Caco-2 (cell line): Measurements from ENCODE around the gene MEIOC. TPM values are rescaled to one million over a fixed set of nuclear protein-coding genes. Genes with fewer than 3 reads are reported as not detected.

ENCODE experiments used
- BruUV-seq: library from RNA; stranded (reverse); fragments of 400-500 nt; replicated peaks from 2 replicates; lab custom pipeline; 2021; lab: Mats Ljungman, UMichigan
- CTCF ChIA-PET: fragments of 300-600 bp; sonication (Branson Sonifier 250); formaldehyde crosslinking; loops from one replicate; lab custom pipeline; 2022; ENCODE audit warnings: antibody characterized with exemption; lab: Charles Lee
- POLR2A ChIA-PET: fragments of 300-600 bp; sonication (Branson Sonifier 250); formaldehyde crosslinking; loops from one replicate; lab custom pipeline; 2022; ENCODE audit warnings: antibody characterized with exemption; lab: Charles Lee
- DNase-seq, 2 experiments: peaks; one replicate each; pipeline versions ENCODE4 v3.0.0 to v3.0.0-alpha.2; 2020 to 2022
- H3K27me3 ChIP-seq: replicated peaks from 2 replicates; pipeline ENCODE4 v1.6.0; 2011; ENCODE audit warnings: low read length; ENCODE audit not compliant: control insufficient read depth, insufficient read depth
- H3K36me3 ChIP-seq: 2 replicates; pipeline ENCODE4 v1.5.1; 2011; ENCODE audit warnings: low read length; ENCODE audit not compliant: control insufficient read depth, insufficient read depth
- H3K4me1 ChIP-seq: fragments of 250-450 bp; sonication (Bioruptor Pico); 2 replicates; pipeline ENCODE4 v1.5.1; 2020; ENCODE audit warnings: mild to moderate bottlenecking
- H3K4me3 ChIP-seq: 2 replicates; pipeline ENCODE4 v1.5.1; 2011; ENCODE audit warnings: low read depth, mild to moderate bottlenecking, control low read depth, low read length
- H3K9me3 ChIP-seq: fragments of 250-450 bp; sonication (Bioruptor Pico); 2 replicates; pipeline ENCODE4 v1.5.1; 2020; ENCODE audit warnings: mild to moderate bottlenecking, moderate library complexity
- H3K27ac Mint-ChIP-seq: one replicate; pipeline ENCODE4 v1.8.0; 2022; ENCODE audit warnings: mixed read lengths; ENCODE audit not compliant: unreplicated experiment
- H3K27me3 Mint-ChIP-seq: one replicate; pipeline ENCODE4 v1.8.0; 2022; ENCODE audit warnings: mixed read lengths; ENCODE audit not compliant: insufficient read depth, unreplicated experiment
- H3K36me3 Mint-ChIP-seq: one replicate; pipeline ENCODE4 v1.8.0; 2022; ENCODE audit warnings: mild to moderate bottlenecking, mixed read lengths; ENCODE audit not compliant: insufficient read depth, unreplicated experiment
- H3K4me1 Mint-ChIP-seq: one replicate; pipeline ENCODE4 v1.8.0; 2022; ENCODE audit warnings: low read depth, mixed read lengths; ENCODE audit not compliant: unreplicated experiment
- H3K4me3 Mint-ChIP-seq: one replicate; pipeline ENCODE4 v1.8.0; 2022; ENCODE audit warnings: mild to moderate bottlenecking, moderate library complexity, mixed read lengths; ENCODE audit not compliant: unreplicated experiment
- H3K9me3 Mint-ChIP-seq: one replicate; pipeline ENCODE4 v1.8.0; 2022; ENCODE audit warnings: mixed read lengths; ENCODE audit not compliant: unreplicated experiment
- intact Hi-C: fragments of 100-400 bp; cut with micrococcal nuclease; formaldehyde crosslinking; loops from one replicate; pipeline ENCODE4 v1.10.0; 2022; ENCODE audit not compliant: unreplicated experiment
- total RNA-seq: library from RNA; stranded (reverse); gene quantifications from 2 replicates; pipeline ENCODE4 v1.2.3, GENCODE V29; 2022
- TF ChIP-seq, protein P1 (sequence below), 2 experiments: fragments of 200-600 bp in 1 of 2; IDR thresholded peaks; 1 replicate in 1 of 2; 2 replicates in 1 of 2; pipeline versions ENCODE4 v1.5.1 to v1.8.0; 2011 to 2022; ENCODE audit warnings: antibody characterized with exemption in 1 of 2, control low read depth in 1 of 2, inconsistent platforms in 1 of 2, low read depth in 1 of 2, low read length in 1 of 2, mild to moderate bottlenecking in 1 of 2, moderate library complexity in 1 of 2; ENCODE audit not compliant: insufficient read depth in 1 of 2, severe bottlenecking in 1 of 2, unreplicated experiment in 1 of 2

Gene MEIOC
- total RNA-seq, 1 experiment from 2014 or later, result not detected

DNA sequence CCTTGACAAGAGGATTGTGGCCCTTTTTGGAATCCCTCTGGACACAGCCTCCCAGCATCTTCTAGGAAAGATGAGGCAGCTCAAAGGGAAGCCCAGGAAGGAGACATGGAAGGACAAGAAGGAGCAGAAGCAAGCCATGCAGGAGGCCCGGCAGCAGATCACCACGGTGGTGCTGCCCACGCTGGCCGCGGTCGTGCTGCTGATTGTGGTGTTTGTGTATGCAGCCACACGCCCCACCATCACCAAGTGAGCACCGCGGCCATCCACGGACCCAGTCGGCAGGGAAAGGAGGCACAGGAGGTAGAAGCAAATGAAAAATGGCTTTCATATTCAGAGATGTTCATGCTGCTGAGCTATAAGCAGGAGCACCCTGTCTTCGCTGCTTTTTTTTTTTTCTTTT lies 10.9 kb upstream of the MEIOC start:
- no peaks in the 10 kb centered on the region for H3K36me3 ChIP-seq
- Mint-ChIP-seq H3K27ac (no peak overlapping the region), H3K36me3 (no peaks in the 10 kb centered on the region), H3K27me3 (no peaks in the 10 kb centered on the region), H3K4me1 (no peaks in the 10 kb centered on the region), H3K9me3 (no peaks in the 10 kb centered on the region), H3K4me3 (no peak overlapping the region)
- no TSS peak for BruUV-seq
- CTCF ChIA-PET, result interaction anchor here (0.6 kb wide), 1 partner anchor 38 kb away, joined by 4 read pairs; no protein-coding TSS in a partner anchor
- TF ChIP-seq, protein P1, sequence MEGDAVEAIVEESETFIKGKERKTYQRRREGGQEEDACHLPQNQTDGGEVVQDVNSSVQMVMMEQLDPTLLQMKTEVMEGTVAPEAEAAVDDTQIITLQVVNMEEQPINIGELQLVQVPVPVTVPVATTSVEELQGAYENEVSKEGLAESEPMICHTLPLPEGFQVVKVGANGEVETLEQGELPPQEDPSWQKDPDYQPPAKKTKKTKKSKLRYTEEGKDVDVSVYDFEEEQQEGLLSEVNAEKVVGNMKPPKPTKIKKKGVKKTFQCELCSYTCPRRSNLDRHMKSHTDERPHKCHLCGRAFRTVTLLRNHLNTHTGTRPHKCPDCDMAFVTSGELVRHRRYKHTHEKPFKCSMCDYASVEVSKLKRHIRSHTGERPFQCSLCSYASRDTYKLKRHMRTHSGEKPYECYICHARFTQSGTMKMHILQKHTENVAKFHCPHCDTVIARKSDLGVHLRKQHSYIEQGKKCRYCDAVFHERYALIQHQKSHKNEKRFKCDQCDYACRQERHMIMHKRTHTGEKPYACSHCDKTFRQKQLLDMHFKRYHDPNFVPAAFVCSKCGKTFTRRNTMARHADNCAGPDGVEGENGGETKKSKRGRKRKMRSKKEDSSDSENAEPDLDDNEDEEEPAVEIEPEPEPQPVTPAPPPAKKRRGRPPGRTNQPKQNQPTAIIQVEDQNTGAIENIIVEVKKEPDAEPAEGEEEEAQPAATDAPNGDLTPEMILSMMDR (IDR thresholded peaks at IDR 0.05; ENCODE audit: insufficient read depth in 1 of 2, low read depth in 1 of 2, low read length in 1 of 2, severe bottlenecking in 1 of 2, unreplicated experiment in 1 of 2), result no peak
- H3K27me3 ChIP-seq, result no peaks in the 10 kb centered on the region
- H3K4me1 ChIP-seq, result no peaks in the 10 kb centered on the region
- no peaks in the 10 kb centered on the region for H3K9me3 ChIP-seq
- DNase-seq, result no peak
- no peak overlapping the region for H3K4me3 ChIP-seq
- POLR2A ChIA-PET, result interaction anchor here (0.8 kb wide), 1 partner anchor 88 kb away, joined by 3 read pairs; the partner anchor contains the start of gene FZD2
- intact Hi-C loops, result no loop called here

DNA sequence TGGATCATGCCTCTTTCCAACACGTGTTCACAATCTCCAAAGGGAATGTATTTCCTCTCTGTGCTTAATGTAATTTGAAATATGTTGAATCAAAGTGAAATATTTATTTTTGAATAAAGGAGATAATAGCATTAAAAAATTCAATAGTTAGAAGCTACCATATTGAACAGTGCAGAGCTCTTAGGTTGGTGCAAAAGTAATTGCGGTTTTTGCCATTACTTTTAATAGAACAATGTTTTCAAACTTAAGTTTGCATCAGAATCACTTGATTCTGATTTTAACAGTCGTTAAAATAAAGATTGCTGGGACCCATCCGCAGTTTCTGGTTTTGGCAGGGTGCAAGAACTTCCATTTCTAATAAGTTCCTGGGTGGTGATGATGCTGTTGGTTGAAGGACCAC lies 10.0 kb upstream of the MEIOC start:
- Histone ChIP-seq H3K4me1 (no peaks in the 10 kb centered on the region), H3K4me3 (no peak overlapping the region), H3K27me3 (no peaks in the 10 kb centered on the region), H3K9me3 (no peaks in the 10 kb centered on the region), H3K36me3 (no peaks in the 10 kb centered on the region)
- H3K4me1 Mint-ChIP-seq, result no peaks in the 10 kb centered on the region
- H3K27ac Mint-ChIP-seq, result no peak overlapping the region
- no peak for DNase-seq
- H3K27me3 Mint-ChIP-seq, result no peaks in the 10 kb centered on the region
- BruUV-seq, result no TSS peak
- ChIA-PET POLR2A (no interaction called here), CTCF (interaction anchor here (0.6 kb wide), 3 partner anchors 37 to 159 kb away, joined by 3 to 5 read pairs (median 4); no protein-coding TSS in a partner anchor)
- TF ChIP-seq, protein P1 (IDR thresholded peaks at IDR 0.05; ENCODE audit: insufficient read depth in 1 of 2, low read depth in 1 of 2, low read length in 1 of 2, severe bottlenecking in 1 of 2, unreplicated experiment in 1 of 2), result no peak
- no peaks in the 10 kb centered on the region for H3K36me3 Mint-ChIP-seq
- no peak overlapping the region for H3K4me3 Mint-ChIP-seq
- no peaks in the 10 kb centered on the region for H3K9me3 Mint-ChIP-seq
- intact Hi-C loops, result no loop called here

DNA sequence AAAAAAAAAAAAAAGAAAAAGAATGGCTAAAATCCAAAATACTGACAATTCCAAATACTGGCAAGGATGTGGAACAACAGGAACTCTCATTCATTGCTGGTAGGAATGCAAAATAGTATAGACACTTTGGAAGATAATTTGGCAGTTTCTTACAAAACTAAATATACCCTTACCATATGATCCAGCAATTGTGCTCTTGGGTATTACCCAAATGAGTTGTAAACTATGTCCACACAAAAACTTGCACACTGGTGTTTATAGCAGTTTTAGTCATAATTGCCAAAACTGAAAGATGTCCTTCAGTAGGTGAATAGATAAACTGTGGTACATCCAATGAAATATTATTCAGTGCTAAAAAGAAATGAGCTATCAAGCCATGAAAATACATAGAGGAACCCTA lies 8.5 kb upstream of the MEIOC start:
- Histone ChIP-seq H3K36me3 (no peaks in the 10 kb centered on the region), H3K4me3 (no peak overlapping the region), H3K4me1 (no peaks in the 10 kb centered on the region), H3K9me3 (no peaks in the 10 kb centered on the region), H3K27me3 (no peaks in the 10 kb centered on the region)
- TF ChIP-seq, protein P1 (IDR thresholded peaks at IDR 0.05; ENCODE audit: insufficient read depth in 1 of 2, low read depth in 1 of 2, low read length in 1 of 2, severe bottlenecking in 1 of 2, unreplicated experiment in 1 of 2), result no peak
- no peak overlapping the region for H3K27ac Mint-ChIP-seq
- no peaks in the 10 kb centered on the region for H3K27me3 Mint-ChIP-seq
- H3K4me3 Mint-ChIP-seq, result no peak overlapping the region
- ChIA-PET CTCF (interaction anchor here (0.6 kb wide), 1 partner anchor 60 kb away, joined by 3 read pairs; no protein-coding TSS in a partner anchor), POLR2A (no interaction called here)
- no peaks in the 10 kb centered on the region for H3K4me1 Mint-ChIP-seq
- no peaks in the 10 kb centered on the region for H3K9me3 Mint-ChIP-seq
- BruUV-seq, result no TSS peak
- DNase-seq, result no peak
- H3K36me3 Mint-ChIP-seq, result no peaks in the 10 kb centered on the region
- intact Hi-C loops, result no loop called here
